CD4-positive, alpha-beta memory T cell (primary cell): Measurements from ENCODE around the gene SERHL2. TPM values are rescaled to one million over a fixed set of nuclear protein-coding genes. Genes with fewer than 3 reads are reported as not detected.
"Not testable (repeated sequence)": the region's sequence is repeated elsewhere in the genome, so short reads cannot be mapped to it uniquely, and the experiment has no call there.

Source experiments
- CTCF ChIA-PET: fragments of 350-600 bp; sonication (Branson Sonifier 250); formaldehyde crosslinking; loops from one replicate; lab custom pipeline; 2021; ENCODE audit warnings: inconsistent platforms; ENCODE audit not compliant: partially characterized antibody; lab: Charles Lee
- POLR2A ChIA-PET: fragments of 350-600 bp; sonication (Branson Sonifier 250); formaldehyde crosslinking; loops from one replicate; lab custom pipeline; 2021; ENCODE audit not compliant: partially characterized antibody; lab: Charles Lee
- DNase-seq, 5 donors: peaks; one replicate each; pipeline versions ENCODE4 v3.0.0 to v3.0.0-alpha.2; 2020 to 2022; ENCODE audit warnings: mixed read lengths in 1 of 5
- H3K27ac ChIP-seq: one replicate; pipeline ENCODE4 v1.7.0; 2013; ENCODE audit warnings: low read depth, low read length
- H3K27me3 ChIP-seq: 2 replicates; pipeline ENCODE4 v1.7.0; 2013; ENCODE audit warnings: mild to moderate bottlenecking, low read length, moderate library complexity; ENCODE audit not compliant: insufficient read depth
- H3K36me3 ChIP-seq: 2 replicates; pipeline ENCODE4 v1.7.0; 2013; ENCODE audit warnings: mild to moderate bottlenecking, low read length, moderate library complexity; ENCODE audit not compliant: insufficient read depth
- H3K4me1 ChIP-seq: 2 replicates; pipeline ENCODE4 v1.7.0; 2013; ENCODE audit warnings: mild to moderate bottlenecking, low read length, moderate library complexity; ENCODE audit not compliant: insufficient read depth
- H3K4me3 ChIP-seq, 2 donors: one replicate each; pipeline ENCODE4 v1.7.0; 2013; ENCODE audit warnings: low read length in 2 of 2, mild to moderate bottlenecking in 1 of 2
- H3K9me3 ChIP-seq, 2 donors: one replicate each; pipeline ENCODE4 v1.7.0; 2013; ENCODE audit warnings: low read length in 2 of 2, control low read depth in 1 of 2; ENCODE audit not compliant: control insufficient read depth in 1 of 2
- H3K27ac Mint-ChIP-seq, 7 donors: one replicate each; pipeline ENCODE4 v1.8.0; 2020 to 2021; ENCODE audit warnings: mixed read lengths in 7 of 7, mild to moderate bottlenecking in 6 of 7, inconsistent platforms in 3 of 7, moderate library complexity in 3 of 7
- H3K27me3 Mint-ChIP-seq, 2 donors: one replicate each; pipeline ENCODE4 v1.8.0; 2020 to 2021; ENCODE audit warnings: mixed read lengths in 2 of 2
- H3K36me3 Mint-ChIP-seq, 2 donors: one replicate each; pipeline ENCODE4 v1.8.0; 2020 to 2021; ENCODE audit warnings: mixed read lengths in 2 of 2, inconsistent platforms in 1 of 2, mild to moderate bottlenecking in 1 of 2
- H3K4me1 Mint-ChIP-seq, 4 donors: one replicate each; pipeline ENCODE4 v1.8.0; 2020 to 2021; ENCODE audit warnings: mixed read lengths in 4 of 4, mild to moderate bottlenecking in 1 of 4
- H3K4me3 Mint-ChIP-seq, 8 donors: one replicate each; pipeline ENCODE4 v1.8.0; 2020 to 2021; ENCODE audit warnings: mixed read lengths in 8 of 8, mild to moderate bottlenecking in 7 of 8, moderate library complexity in 6 of 8, inconsistent platforms in 3 of 8
- H3K9me3 Mint-ChIP-seq, 8 donors: one replicate each; pipeline ENCODE4 v1.8.0; 2020 to 2021; ENCODE audit warnings: mixed read lengths in 8 of 8, mild to moderate bottlenecking in 5 of 8, inconsistent platforms in 3 of 8, moderate library complexity in 1 of 8
- intact Hi-C: fragments of 100-400 bp; cut with micrococcal nuclease; formaldehyde crosslinking; loops from one replicate; pipeline ENCODE4 v1.15.1; 2023
- polyA plus RNA-seq, 2 donors: library from polyadenylated mRNA; unstranded; fragments of 300-500 nt; fragmentation: Illumina TruSeq; gene quantifications; one replicate each; pipeline ENCODE4 v1.2.3, GENCODE V29; 2021
- total RNA-seq, 2 experiments: library from RNA; stranded (reverse); gene quantifications; one replicate each; pipeline ENCODE4 v1.2.3, GENCODE V29; 2021

SERHL2 gene, protein sequence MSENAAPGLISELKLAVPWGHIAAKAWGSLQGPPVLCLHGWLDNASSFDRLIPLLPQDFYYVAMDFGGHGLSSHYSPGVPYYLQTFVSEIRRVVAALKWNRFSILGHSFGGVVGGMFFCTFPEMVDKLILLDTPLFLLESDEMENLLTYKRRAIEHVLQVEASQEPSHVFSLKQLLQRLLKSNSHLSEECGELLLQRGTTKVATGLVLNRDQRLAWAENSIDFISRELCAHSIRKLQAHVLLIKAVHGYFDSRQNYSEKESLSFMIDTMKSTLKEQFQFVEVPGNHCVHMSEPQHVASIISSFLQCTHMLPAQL
- total RNA-seq (under 1 TPM; 0.36 to 0.81 TPM), polyA plus RNA-seq (under 1 TPM in 1 of 2 donors, not detected in 1; 0.26 TPM)

DNA sequence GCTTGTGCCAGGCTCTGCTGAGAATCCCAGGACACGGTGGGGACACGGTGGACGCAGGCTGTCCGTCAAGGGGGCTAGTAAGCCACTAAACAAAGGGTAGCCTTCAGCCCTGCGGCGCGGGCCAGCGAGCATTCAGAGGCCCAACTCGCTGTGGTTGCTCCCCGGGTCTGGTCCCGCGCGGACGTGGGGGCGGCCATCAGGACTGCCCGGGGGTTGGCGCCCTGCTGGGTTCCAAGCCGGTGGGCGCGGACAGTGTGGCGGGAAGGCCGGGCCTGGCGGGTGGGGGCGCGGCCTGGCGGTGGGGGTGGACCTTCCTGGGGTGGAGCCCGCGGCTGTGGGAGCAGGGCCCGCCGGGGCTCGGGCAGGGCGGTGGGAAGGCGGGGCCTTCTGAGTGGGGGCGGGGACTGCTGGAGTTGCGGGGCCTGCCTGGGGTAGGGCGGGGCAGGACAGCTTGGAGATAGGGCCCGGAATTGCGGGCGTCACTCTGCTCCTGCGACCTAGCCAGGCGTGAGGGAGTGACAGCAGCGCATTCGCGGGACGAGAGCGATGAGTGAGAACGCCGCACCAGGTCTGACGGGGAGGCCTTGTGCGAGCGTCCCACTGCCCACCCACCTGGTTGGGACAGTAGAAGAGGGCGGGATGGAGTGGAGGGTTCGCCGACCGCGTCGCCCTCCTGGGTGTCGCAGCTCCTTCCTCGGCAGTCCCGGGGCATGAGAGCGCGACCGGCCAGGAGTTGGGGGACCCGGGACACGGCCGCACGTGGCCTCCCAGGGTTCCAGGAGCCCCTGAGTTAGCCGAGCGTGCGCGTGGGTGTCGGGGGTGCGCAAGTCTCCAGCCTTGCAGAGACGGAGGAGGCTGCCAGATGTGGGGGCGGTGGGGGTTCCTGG is at the start of gene SERHL2:
SERHL2 (plus strand) TSS at position 482 of the 887 bp plus-strand sequence; CDS start at position 547, 65 bp downstream.
- H3K27me3 ChIP-seq: no peaks in the 10 kb centered on the region
- H3K27ac Mint-ChIP-seq: peak within 1 kb of the TSS in 5 of 7 donors; percentile 41 to 85 (median 80)

DNA sequence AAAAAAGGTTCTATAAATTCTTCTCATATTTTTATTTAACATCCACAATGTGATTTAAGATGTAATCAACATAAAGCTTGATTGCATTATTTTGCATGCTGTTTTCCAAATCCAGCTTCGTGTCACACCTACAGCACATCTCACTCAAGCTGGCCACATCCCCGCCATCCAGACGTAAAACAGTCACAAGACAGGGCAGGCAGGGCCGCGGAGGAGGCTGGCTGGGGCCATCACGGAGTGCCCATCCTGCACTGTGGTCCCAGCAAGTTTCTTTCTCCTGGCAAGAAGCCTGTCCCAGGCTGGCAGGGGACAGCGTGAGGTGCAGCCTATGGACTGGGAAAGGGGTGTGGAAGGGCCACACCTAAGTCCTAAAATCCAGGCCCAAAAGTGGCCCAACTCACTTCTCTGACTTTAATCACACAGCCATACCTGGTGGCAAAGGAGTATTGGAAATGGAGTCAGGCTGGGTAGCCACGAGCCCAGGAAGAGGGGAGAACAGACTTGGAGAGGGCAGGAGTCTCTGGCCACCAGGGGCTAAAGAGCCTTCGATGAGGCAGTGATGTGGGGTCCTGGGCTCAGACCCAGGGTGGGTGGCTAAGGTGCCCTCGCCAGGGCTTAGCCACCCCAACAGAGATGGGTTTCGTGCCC is 45.3 kb upstream of the SERHL2 start:
- Mint-ChIP-seq H3K27ac (peak overlapping the region in 1 of 7 donors; percentile 75), H3K36me3 (peaks cover 0 to 13% of the 10 kb centered on the region in 2 donors)
- DNase-seq, H3K9me3 ChIP-seq, H3K4me1 ChIP-seq, H3K27me3 ChIP-seq, H3K36me3 ChIP-seq, H3K9me3 Mint-ChIP-seq, intact Hi-C loops, H3K4me3 Mint-ChIP-seq, H3K27me3 Mint-ChIP-seq, H3K4me1 Mint-ChIP-seq, CTCF ChIA-PET, H3K4me3 ChIP-seq, H3K27ac ChIP-seq: not testable (repeated sequence)
- POLR2A ChIA-PET: interaction anchor here (0.9 kb wide), 1 partner anchor 62 kb away, joined by 5 read pairs; no protein-coding TSS in a partner anchor

More for the DNA sequence above, at the start of gene SERHL2:
- peaks cover 9 to 29% (median 11%) of the 10 kb centered on the region in 4 donors for H3K4me1 Mint-ChIP-seq
- peak; percentile 74 to 88 (median 79) for DNase-seq
- no peaks in the 10 kb centered on the region for H3K9me3 Mint-ChIP-seq
- ChIA-PET POLR2A (interaction anchor here (0.8 to 1.0 kb wide), 2 partner anchors 9 to 91 kb away, joined by 3 read pairs; no protein-coding TSS in a partner anchor), CTCF (interaction anchor here (1.1 kb wide), 1 partner anchor 22 kb away, joined by 3 read pairs; no protein-coding TSS in a partner anchor)
- peaks cover 16% of the 10 kb centered on the region for H3K4me1 ChIP-seq
- peak within 1 kb of the TSS; percentile 61 to 66 for H3K4me3 ChIP-seq
- no peaks in the 10 kb centered on the region for H3K36me3 Mint-ChIP-seq
- no peak within 1 kb of the TSS for H3K27ac ChIP-seq
- H3K9me3 ChIP-seq: no peaks in the 10 kb centered on the region
- no peaks in the 10 kb centered on the region for H3K36me3 ChIP-seq
- intact Hi-C loops: loop anchor here (2.0 kb wide), 3 partner anchors 21 to 587 kb away; no protein-coding TSS in a partner anchor
- peak within 1 kb of the TSS; percentile 78 to 90 (median 82) for H3K4me3 Mint-ChIP-seq
- H3K27me3 Mint-ChIP-seq: no peaks in the 10 kb centered on the region

DNA sequence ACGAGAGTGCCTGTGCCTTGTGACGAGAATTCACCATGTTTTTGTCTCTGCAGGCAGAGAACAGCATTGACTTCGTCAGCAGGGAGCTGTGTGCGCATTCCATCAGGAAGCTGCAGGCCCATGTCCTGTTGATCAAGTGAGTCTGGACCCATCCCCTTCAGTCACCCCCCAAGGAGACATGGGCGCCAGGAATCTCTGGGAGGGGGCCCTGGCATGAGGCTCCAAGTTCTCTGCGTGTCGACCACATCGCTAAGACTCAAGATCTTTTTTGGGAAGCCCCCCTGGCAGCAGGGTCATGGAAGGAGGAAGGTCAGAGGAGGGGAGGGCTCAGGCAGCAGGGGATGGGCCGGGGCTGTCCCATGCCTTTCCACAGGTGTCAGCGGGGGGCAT is 44.8 kb upstream of the SERHL2 start:
- H3K4me1 Mint-ChIP-seq, H3K27ac ChIP-seq, H3K36me3 ChIP-seq, H3K27ac Mint-ChIP-seq, POLR2A ChIA-PET, H3K9me3 ChIP-seq, DNase-seq, H3K4me3 ChIP-seq, H3K9me3 Mint-ChIP-seq, H3K4me3 Mint-ChIP-seq, H3K27me3 ChIP-seq, intact Hi-C loops, CTCF ChIA-PET, H3K27me3 Mint-ChIP-seq, H3K4me1 ChIP-seq: not testable (repeated sequence)
- H3K36me3 Mint-ChIP-seq: peaks cover 0 to 13% of the 10 kb centered on the region in 2 donors

DNA sequence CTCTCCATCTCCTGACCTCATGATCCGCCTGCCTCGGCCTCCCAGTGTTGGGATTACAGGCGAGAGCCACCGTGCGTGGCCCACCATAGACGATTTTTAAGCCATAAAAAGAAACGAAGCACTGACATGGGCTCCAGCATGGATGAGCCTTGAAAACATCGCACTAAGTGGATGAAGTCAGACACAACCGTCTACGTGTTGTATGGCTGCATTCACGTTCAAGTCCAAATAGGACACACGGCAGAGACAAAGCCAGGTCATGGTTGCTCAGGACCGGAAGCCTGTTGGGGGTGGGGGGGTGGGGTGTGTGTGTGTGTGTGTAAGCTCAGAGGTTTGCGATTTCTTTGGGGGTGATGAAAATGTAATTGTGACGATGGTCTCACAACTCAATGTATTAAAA is 44.2 kb upstream of the SERHL2 start:
- no peaks in the 10 kb centered on the region for H3K36me3 ChIP-seq
- DNase-seq: no peak
- H3K27me3 Mint-ChIP-seq: no peaks in the 10 kb centered on the region
- no peaks in the 10 kb centered on the region for H3K9me3 Mint-ChIP-seq
- intact Hi-C loops: no loop called here
- H3K9me3 ChIP-seq: no peaks in the 10 kb centered on the region
- H3K4me1 ChIP-seq: no peaks in the 10 kb centered on the region
- H3K4me1 Mint-ChIP-seq: peaks cover 0 to 4% (median under 1%) of the 10 kb centered on the region in 4 donors
- H3K27ac ChIP-seq: no peak overlapping the region
- ChIA-PET POLR2A (no interaction called here), CTCF (interaction anchor here (0.7 kb wide), 1 partner anchor 272 kb away, joined by 3 read pairs; no protein-coding TSS in a partner anchor)
- no peak overlapping the region for H3K4me3 ChIP-seq
- H3K27ac Mint-ChIP-seq: peak overlapping the region in 3 of 7 donors; percentile 17 to 61 (median 23)
- H3K27me3 ChIP-seq: no peaks in the 10 kb centered on the region
- H3K36me3 Mint-ChIP-seq: peaks cover 0 to 16% of the 10 kb centered on the region in 2 donors
- H3K4me3 Mint-ChIP-seq: no peak overlapping the region

- peaks cover 0 to 4% (median under 1%) of the 10 kb centered on the region in 4 donors for H3K4me1 Mint-ChIP-seq
- no peak for DNase-seq
- no peak overlapping the region for H3K4me3 ChIP-seq
- H3K27me3 ChIP-seq: no peaks in the 10 kb centered on the region
- POLR2A ChIA-PET: no interaction called here
- no peak overlapping the region for H3K4me3 Mint-ChIP-seq
- peaks cover 0 to 18% of the 10 kb centered on the region in 2 donors for H3K36me3 Mint-ChIP-seq
- no peaks in the 10 kb centered on the region for H3K9me3 Mint-ChIP-seq
- peaks cover 11% of the 10 kb centered on the region for H3K36me3 ChIP-seq
- peak overlapping the region in 2 of 7 donors; percentile 13 to 62 for H3K27ac Mint-ChIP-seq
- no peaks in the 10 kb centered on the region for H3K27me3 Mint-ChIP-seq
- CTCF ChIA-PET: no interaction called here
- no peaks in the 10 kb centered on the region for H3K4me1 ChIP-seq
- intact Hi-C loops: no loop called here
- no peak overlapping the region for H3K27ac ChIP-seq
- H3K9me3 ChIP-seq: no peaks in the 10 kb centered on the region
Measured at GRCh38 chr22:42511401-42511891, 42.3 kb upstream of the SERHL2 start.

- POLR2A ChIA-PET: interaction anchor here (0.6 kb wide), 1 partner anchor 9 kb away, joined by 3 read pairs; no protein-coding TSS in a partner anchor
- peaks cover 0 to 18% of the 10 kb centered on the region in 2 donors for H3K36me3 Mint-ChIP-seq
- H3K4me3 Mint-ChIP-seq, intact Hi-C loops, H3K9me3 ChIP-seq, DNase-seq, H3K27me3 Mint-ChIP-seq, H3K4me1 ChIP-seq, H3K27me3 ChIP-seq, H3K27ac ChIP-seq, H3K4me3 ChIP-seq, H3K9me3 Mint-ChIP-seq, CTCF ChIA-PET, H3K4me1 Mint-ChIP-seq: not testable (repeated sequence)
- peak overlapping the region in 2 of 7 donors; percentile 18 to 70 for H3K27ac Mint-ChIP-seq
- peaks cover 11% of the 10 kb centered on the region for H3K36me3 ChIP-seq
Measured at GRCh38 chr22:42512273-42512990, 41.3 kb upstream of the SERHL2 start.
